Measurements from ENCODE around the gene NCOR2. TPM values are rescaled to one million over a fixed set of nuclear protein-coding genes. Genes with fewer than 3 reads are reported as not detected.

NCOR2 gene
- polyA plus RNA-seq, 1 donor from 2014 or later: 4.8 TPM

- H2AFZ ChIP-seq (ENCODE audit: low read depth, low read length): no peak overlapping the region
- H3F3A ChIP-seq (ENCODE audit: insufficient read depth, low read length, poor library complexity, severe bottlenecking): peaks cover 3% of the 10 kb centered on the region
- no peak for TF ChIP-seq RAD21 (conservative IDR thresholded peaks at IDR 0.05)
- TF ChIP-seq REST (IDR thresholded peaks at IDR 0.05; ENCODE audit: borderline replicate concordance): no peak
- TF ChIP-seq POLR2AphosphoS5 (IDR thresholded peaks at IDR 0.05): no peak
- TF ChIP-seq EP300 (conservative IDR thresholded peaks at IDR 0.05; ENCODE audit: poor library complexity, severe bottlenecking): no peak
- no peak for TF ChIP-seq SMC3 (conservative IDR thresholded peaks at IDR 0.05; ENCODE audit: poor library complexity)
- no peak for TF ChIP-seq MXI1 (conservative IDR thresholded peaks at IDR 0.05; ENCODE audit: poor library complexity, severe bottlenecking)
- TF ChIP-seq, protein P1, sequence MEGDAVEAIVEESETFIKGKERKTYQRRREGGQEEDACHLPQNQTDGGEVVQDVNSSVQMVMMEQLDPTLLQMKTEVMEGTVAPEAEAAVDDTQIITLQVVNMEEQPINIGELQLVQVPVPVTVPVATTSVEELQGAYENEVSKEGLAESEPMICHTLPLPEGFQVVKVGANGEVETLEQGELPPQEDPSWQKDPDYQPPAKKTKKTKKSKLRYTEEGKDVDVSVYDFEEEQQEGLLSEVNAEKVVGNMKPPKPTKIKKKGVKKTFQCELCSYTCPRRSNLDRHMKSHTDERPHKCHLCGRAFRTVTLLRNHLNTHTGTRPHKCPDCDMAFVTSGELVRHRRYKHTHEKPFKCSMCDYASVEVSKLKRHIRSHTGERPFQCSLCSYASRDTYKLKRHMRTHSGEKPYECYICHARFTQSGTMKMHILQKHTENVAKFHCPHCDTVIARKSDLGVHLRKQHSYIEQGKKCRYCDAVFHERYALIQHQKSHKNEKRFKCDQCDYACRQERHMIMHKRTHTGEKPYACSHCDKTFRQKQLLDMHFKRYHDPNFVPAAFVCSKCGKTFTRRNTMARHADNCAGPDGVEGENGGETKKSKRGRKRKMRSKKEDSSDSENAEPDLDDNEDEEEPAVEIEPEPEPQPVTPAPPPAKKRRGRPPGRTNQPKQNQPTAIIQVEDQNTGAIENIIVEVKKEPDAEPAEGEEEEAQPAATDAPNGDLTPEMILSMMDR (IDR thresholded peaks at IDR 0.05; ENCODE audit: poor library complexity, severe bottlenecking): no peak
- TF ChIP-seq TAF1 (IDR thresholded peaks at IDR 0.05; ENCODE audit: low read depth): no peak
- TF ChIP-seq EZH2 (IDR thresholded peaks at IDR 0.05; ENCODE audit: borderline replicate concordance, insufficient read depth, low read length, poor library complexity, severe bottlenecking): no peak
- H3K27ac ChIP-seq (ENCODE audit: low read length): no peak overlapping the region
- no peaks in the 10 kb centered on the region for H3K9me2 ChIP-seq (ENCODE audit: insufficient read depth, low read length)
- H3K36me3 ChIP-seq (ENCODE audit: insufficient read depth, low read length): no peaks in the 10 kb centered on the region
- no peaks in the 10 kb centered on the region for H3K9me3 ChIP-seq (ENCODE audit: low read length)
- H3K4me2 ChIP-seq (ENCODE audit: low read length): no peak overlapping the region
- H4K20me1 ChIP-seq (ENCODE audit: insufficient read depth): no peaks in the 10 kb centered on the region
- no peak overlapping the region for H3K9ac ChIP-seq (ENCODE audit: low read length)
- no peaks in the 10 kb centered on the region for H3K27me3 ChIP-seq (ENCODE audit: insufficient read depth, low read depth, low read length)
- H3K79me2 ChIP-seq (replicated peaks; ENCODE audit: insufficient read depth, low read length): peaks cover 31% of the 10 kb centered on the region
- no peak overlapping the region for H3K4me3 ChIP-seq (ENCODE audit: low read length)
Measured at GRCh38 chr12:124548854-124549378, 18.5 kb downstream of the NCOR2 start.

DNA sequence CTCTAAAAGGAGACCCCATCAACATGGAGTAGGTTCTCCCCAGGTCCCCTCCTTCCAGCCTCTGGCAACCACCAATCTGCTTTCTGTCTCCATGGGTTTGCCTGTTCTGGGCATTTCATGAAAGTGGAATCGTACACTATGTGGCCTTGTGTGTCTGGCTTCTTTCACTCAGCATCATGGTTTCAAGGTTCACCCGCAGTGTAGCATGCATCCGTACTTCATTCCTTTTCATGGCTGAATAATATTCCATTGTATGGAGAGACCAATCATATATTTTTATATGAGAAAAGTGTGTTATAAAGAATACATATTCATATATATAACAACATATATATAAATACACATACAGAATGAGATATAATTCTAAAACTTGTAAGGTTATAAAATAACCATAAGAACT lies 19.8 kb downstream of the NCOR2 start:
- no peaks in the 10 kb centered on the region for H3K27me3 ChIP-seq (ENCODE audit: insufficient read depth, low read depth, low read length)
- H3K9me3 ChIP-seq (ENCODE audit: low read length): no peaks in the 10 kb centered on the region
- no peak overlapping the region for H3K27ac ChIP-seq (ENCODE audit: low read length)
- no peaks in the 10 kb centered on the region for H3K36me3 ChIP-seq (ENCODE audit: insufficient read depth, low read length)
- H3K79me2 ChIP-seq (replicated peaks; ENCODE audit: insufficient read depth, low read length): peaks cover 34% of the 10 kb centered on the region
- H3K4me3 ChIP-seq (ENCODE audit: low read length): no peak overlapping the region
- no peaks in the 10 kb centered on the region for H3K9me2 ChIP-seq (ENCODE audit: insufficient read depth, low read length)
- no peak overlapping the region for H2AFZ ChIP-seq (ENCODE audit: low read depth, low read length)
- H4K20me1 ChIP-seq (ENCODE audit: insufficient read depth): no peaks in the 10 kb centered on the region
- TF ChIP-seq RAD21 (conservative IDR thresholded peaks at IDR 0.05) (no peak), EZH2 (IDR thresholded peaks at IDR 0.05; ENCODE audit: borderline replicate concordance, insufficient read depth, low read length, poor library complexity, severe bottlenecking) (no peak), EP300 (conservative IDR thresholded peaks at IDR 0.05; ENCODE audit: poor library complexity, severe bottlenecking) (no peak), POLR2AphosphoS5 (IDR thresholded peaks at IDR 0.05) (no peak), REST (IDR thresholded peaks at IDR 0.05; ENCODE audit: borderline replicate concordance) (no peak), SMC3 (conservative IDR thresholded peaks at IDR 0.05; ENCODE audit: poor library complexity) (no peak), MXI1 (conservative IDR thresholded peaks at IDR 0.05; ENCODE audit: poor library complexity, severe bottlenecking) (no peak), TAF1 (IDR thresholded peaks at IDR 0.05; ENCODE audit: low read depth) (no peak)
- TF ChIP-seq, protein P1 (IDR thresholded peaks at IDR 0.05; ENCODE audit: poor library complexity, severe bottlenecking): no peak
- peaks cover 3% of the 10 kb centered on the region for H3F3A ChIP-seq (ENCODE audit: insufficient read depth, low read length, poor library complexity, severe bottlenecking)
- no peak overlapping the region for H3K4me2 ChIP-seq (ENCODE audit: low read length)
- H3K9ac ChIP-seq (ENCODE audit: low read length): no peak overlapping the region

All from neural cell (in vitro differentiated cells).